Measurements from ENCODE around the gene GLIS2. TPM values are rescaled to one million over a fixed set of nuclear protein-coding genes. Genes with fewer than 3 reads are reported as not detected.

The GLIS2 gene
- total RNA-seq, 1 donor from 2014 or later: 16.6 TPM

- DNase-seq: peak; percentile 25
- intact Hi-C loops (cut with micrococcal nuclease): no loop called here
These were observed 69.4 kb downstream of the GLIS2 start for GRCh38 chr16:4385066-4385788.

GRCh38 chr16:4385789-4386450 is 70.1 kb downstream of the GLIS2 start:
- no peak for ATAC-seq
- DNase-seq: no peak
- intact Hi-C loops (cut with micrococcal nuclease): no loop called here

More at GRCh38 chr16:4385066-4385788, 69.4 kb downstream of the GLIS2 start:
- ATAC-seq: no peak

- ATAC-seq: peak; percentile 5
- DNase-seq: peak; percentile 50
- intact Hi-C loops (cut with micrococcal nuclease): no loop called here
These were observed 70.6 kb downstream of the GLIS2 start for GRCh38 chr16:4386451-4386805.

- DNase-seq (no peak), ATAC-seq (no peak)
- intact Hi-C loops (cut with micrococcal nuclease): no loop called here
These were observed 71.2 kb downstream of the GLIS2 start for GRCh38 chr16:4386951-4387565.

GRCh38 chr16:4387781-4388180 is 71.9 kb downstream of the GLIS2 start:
- DNase-seq (peak; percentile 26), ATAC-seq (no peak)
- intact Hi-C loops (cut with micrococcal nuclease): no loop called here

- ATAC-seq: peak; percentile 44
- peak; percentile 66 for DNase-seq
- intact Hi-C loops (cut with micrococcal nuclease): no loop called here
These were observed 72.6 kb downstream of the GLIS2 start for GRCh38 chr16:4388271-4389021.

Other genes starting within 250 kb of the GLIS2 start
- gene ADCY9, start 199.6 kb upstream of the GLIS2 start, total RNA-seq: 53.5 TPM
- 426 TPM for gene SRL, start 74.0 kb upstream of the GLIS2 start, total RNA-seq
- 4.7 TPM for gene TFAP4, start 43.0 kb upstream of the GLIS2 start, total RNA-seq
- 70.0 TPM for gene PAM16, start 35.3 kb downstream of the GLIS2 start, total RNA-seq
- 4.3 TPM for gene VASN, start 55.8 kb downstream of the GLIS2 start, total RNA-seq
- 10.1 TPM for gene CORO7, start 100.5 kb downstream of the GLIS2 start, total RNA-seq
- 83.9 TPM for gene DNAJA3, start 109.8 kb downstream of the GLIS2 start, total RNA-seq
- 24.7 TPM for gene NMRAL1, start 158.6 kb downstream of the GLIS2 start, total RNA-seq
- 121 TPM for gene HMOX2, start 160.3 kb downstream of the GLIS2 start, total RNA-seq
- gene CDIP1, start 222.7 kb downstream of the GLIS2 start, total RNA-seq: 53.3 TPM
- 0.07 TPM for gene C16orf96, start 240.3 kb downstream of the GLIS2 start, total RNA-seq

Data from left ventricle myocardium superior (tissue), 1 donor.